ENCODE results near the gene LYG2. TPM values are rescaled to one million over a fixed set of nuclear protein-coding genes. Genes with fewer than 3 reads are reported as not detected.

LYG2 gene
- total and polyA plus RNA-seq, 2 of the 4 experiments (the other 2 are of a cell fraction), result not detected

DNA sequence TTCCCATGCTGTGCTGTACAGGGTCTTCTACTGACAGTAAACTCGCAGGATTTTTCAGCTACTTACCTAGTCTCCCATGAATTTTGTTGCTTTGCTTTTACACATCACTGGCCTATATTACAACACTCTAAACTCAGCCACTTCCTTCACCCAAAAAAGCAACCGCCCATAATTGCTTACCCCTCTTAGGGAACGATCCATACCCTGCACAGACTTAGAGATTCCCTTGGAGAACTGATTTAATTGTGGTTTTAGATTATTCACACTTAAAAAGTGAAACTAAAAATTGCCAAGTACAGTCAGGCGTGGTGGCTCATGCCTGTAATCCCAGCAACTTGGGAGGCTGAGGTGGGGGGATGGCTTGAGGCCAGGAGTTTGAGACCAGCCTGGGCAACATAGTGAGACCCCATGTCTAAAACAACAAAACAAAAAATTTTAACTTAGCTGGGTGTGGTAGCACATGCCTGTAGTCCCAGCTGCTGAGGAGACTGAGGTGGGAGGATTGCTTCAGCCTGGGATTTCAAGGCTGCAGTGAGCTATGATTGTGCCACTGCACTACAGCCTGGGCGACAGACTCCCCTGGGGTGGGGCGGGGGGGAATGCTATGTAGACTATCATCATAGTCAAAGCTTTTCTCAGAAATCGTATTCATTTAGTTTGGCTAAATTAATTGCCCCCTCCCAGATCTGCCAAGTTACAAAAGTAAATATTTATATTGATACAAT lies 55.2 kb downstream of the LYG2 start:
- TF ChIP-seq CHD1 (IDR thresholded peaks at IDR 0.05; ENCODE audit: low read depth, low read length) (no peak), RAD21 (IDR thresholded peaks at IDR 0.05; ENCODE audit: low read length) (no peak), CEBPB (IDR thresholded peaks at IDR 0.05; ENCODE audit: low read depth, low read length) (no peak)
- TF ChIP-seq, protein P1, sequence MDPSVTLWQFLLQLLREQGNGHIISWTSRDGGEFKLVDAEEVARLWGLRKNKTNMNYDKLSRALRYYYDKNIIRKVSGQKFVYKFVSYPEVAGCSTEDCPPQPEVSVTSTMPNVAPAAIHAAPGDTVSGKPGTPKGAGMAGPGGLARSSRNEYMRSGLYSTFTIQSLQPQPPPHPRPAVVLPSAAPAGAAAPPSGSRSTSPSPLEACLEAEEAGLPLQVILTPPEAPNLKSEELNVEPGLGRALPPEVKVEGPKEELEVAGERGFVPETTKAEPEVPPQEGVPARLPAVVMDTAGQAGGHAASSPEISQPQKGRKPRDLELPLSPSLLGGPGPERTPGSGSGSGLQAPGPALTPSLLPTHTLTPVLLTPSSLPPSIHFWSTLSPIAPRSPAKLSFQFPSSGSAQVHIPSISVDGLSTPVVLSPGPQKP (IDR thresholded peaks at IDR 0.05; ENCODE audit: borderline replicate concordance, low read depth, low read length), result no peak
- Histone ChIP-seq H2AK9ac (replicated peaks; ENCODE audit: low read depth, low read length, poor library complexity) (no peak overlapping the region), H4K91ac (ENCODE audit: insufficient read depth, low read depth, low read length) (no peak overlapping the region), H2AK5ac (ENCODE audit: low read depth, low read length) (no peak overlapping the region), H3K56ac (ENCODE audit: extremely low read depth, insufficient read depth, low read length) (no peak overlapping the region), H3K9ac (ENCODE audit: low read depth, low read length) (no peak overlapping the region), H3K9me3 (ENCODE audit: control insufficient read depth, insufficient read depth, low read length) (no peaks in the 10 kb centered on the region), H3K36me3 (ENCODE audit: control insufficient read depth, insufficient read depth, low read length) (peaks cover 14% of the 10 kb centered on the region), H3K4me3 (ENCODE audit: insufficient read depth, low read depth, low read length) (no peak overlapping the region), H3K4me1 (ENCODE audit: control insufficient read depth, insufficient read depth, low read length) (no peaks in the 10 kb centered on the region), H3K9me1 (ENCODE audit: insufficient read depth, low read length) (peaks cover 2% of the 10 kb centered on the region; the same call in 1 of the 2 replicates), H3K4me2 (ENCODE audit: low read depth, low read length) (no peak overlapping the region), H2BK15ac (ENCODE audit: low read depth, low read length) (no peak overlapping the region), H3K18ac (ENCODE audit: low read depth, low read length) (no peak overlapping the region), H2BK120ac (ENCODE audit: low read depth, low read length) (no peak overlapping the region), H3K4ac (ENCODE audit: low read depth, low read length) (no peak overlapping the region), H3K23ac (ENCODE audit: low read depth, low read length) (no peak overlapping the region), H3K27ac (ENCODE audit: insufficient read depth, low read length) (no peak overlapping the region), H4K8ac (ENCODE audit: low read depth in 2 of 2, low read length in 2 of 2) (no peak overlapping the region), H4K5ac (ENCODE audit: low read depth, low read length) (no peak overlapping the region), H3K79me1 (ENCODE audit: low read depth in 1 of 2, low read length in 2 of 2) (no peaks in the 10 kb centered on the region), H4K20me1 (ENCODE audit: insufficient read depth, low read length) (no peaks in the 10 kb centered on the region), H2BK5ac (ENCODE audit: low read depth, low read length, poor library complexity, severe bottlenecking) (no peak overlapping the region), H3K14ac (replicated peaks; ENCODE audit: low read depth, low read length) (no peak overlapping the region), H3K27me3 (ENCODE audit: control insufficient read depth, insufficient read depth, low read length) (no peaks in the 10 kb centered on the region), H2BK20ac (ENCODE audit: low read depth, low read length) (no peak overlapping the region), H2AFZ (replicated peaks; ENCODE audit: low read length, poor library complexity) (no peak overlapping the region)
- POLR2A ChIA-PET (ENCODE audit: unreplicated experiment), result no interaction called here
- dilution Hi-C loops (cut with HindIII; ENCODE audit: low sequenced_read_pairs, unreplicated experiment), result no loop called here
- BruUV-seq (replicated peaks), result no TSS peak
- ATAC-seq (ENCODE audit: low read depth) (no peak), DNase-seq (no peak)
- WGBS, 2 experiments (ENCODE audit: extremely low coverage in 2 of 2, insufficient read length in 1 of 2), result no CpG with 5 or more reads among the region's 7 CpGs
- in situ Hi-C loops (cut with MboI; ENCODE audit: low sequenced_read_pairs), result no loop called here
- CTCF ChIA-PET, result no interaction called here
- intact Hi-C loops (cut with micrococcal nuclease), result no loop called here
